IMR-90 (cell line): ENCODE data around the gene SGPL1. TPM values are rescaled to one million over a fixed set of nuclear protein-coding genes. Genes with fewer than 3 reads are reported as not detected.
A peak's percentile ranks its signal among the peaks of the same experiment; 100 is the strongest.

Experiments used
- ATAC-seq: fragments of 200-7000 bp; cut with Tn5 transposase; 2 replicates; pipeline ENCODE4 v1.9.1; 2020; ENCODE audit warnings: low read depth, mild to moderate bottlenecking, moderate library complexity
- BruUV-seq: library from RNA; stranded (reverse); fragments of 400-500 nt; replicated peaks from 2 replicates; lab custom pipeline; 2021; lab: Mats Ljungman, UMichigan
- CTCF ChIA-PET: fragments of 300-600 bp; formaldehyde crosslinking; extraction: SDS; loops from one replicate; lab custom pipeline; 2021; ENCODE audit warnings: antibody characterized with exemption; lab: Yijun Ruan, JAX
- POLR2A ChIA-PET: fragments of 300-600 bp; sonication (Branson Sonifier 250); formaldehyde crosslinking; loops from one replicate; lab custom pipeline; 2022; ENCODE audit warnings: antibody characterized with exemption; ENCODE audit not compliant: unreplicated experiment; lab: Charles Lee
- DNase-seq: peaks from one replicate; pipeline ENCODE4 v3.0.0; 2013
- H2AFZ ChIP-seq: replicated peaks from 2 replicates; pipeline ENCODE3; 2013; ENCODE audit warnings: low read length, mild to moderate bottlenecking; ENCODE audit not compliant: poor library complexity
- H2AK5ac ChIP-seq: 2 replicates; pipeline ENCODE4 v1.6.1; 2013; ENCODE audit warnings: low read depth, low read length, inconsistent platforms
- H2AK9ac ChIP-seq: replicated peaks from 2 replicates; pipeline ENCODE3; 2013; ENCODE audit warnings: mild to moderate bottlenecking, low read depth, low read length, moderate library complexity; ENCODE audit not compliant: poor library complexity
- H2BK120ac ChIP-seq: 2 replicates; pipeline ENCODE4 v1.6.1; 2013; ENCODE audit warnings: low read depth, low read length, inconsistent platforms
- H2BK15ac ChIP-seq: 3 replicates; pipeline ENCODE4 v1.6.1; 2013; ENCODE audit warnings: low read depth, low read length, inconsistent platforms
- H2BK20ac ChIP-seq: 2 replicates; pipeline ENCODE4 v1.6.1; 2013; ENCODE audit warnings: low read depth, mild to moderate bottlenecking, inconsistent platforms, low read length, moderate library complexity
- H2BK5ac ChIP-seq: 2 replicates; pipeline ENCODE4 v1.6.1; 2013; ENCODE audit warnings: mild to moderate bottlenecking, low read depth, low read length, inconsistent platforms; ENCODE audit not compliant: poor library complexity, severe bottlenecking
- H3K14ac ChIP-seq: replicated peaks from 2 replicates; pipeline ENCODE4 v1.6.1; 2013; ENCODE audit warnings: low read depth, low read length, inconsistent platforms
- H3K18ac ChIP-seq: 2 replicates; pipeline ENCODE4 v1.6.1; 2013; ENCODE audit warnings: low read depth, low read length, control low read depth
- H3K23ac ChIP-seq: 2 replicates; pipeline ENCODE4 v1.6.1; 2013; ENCODE audit warnings: low read depth, low read length, inconsistent platforms
- H3K27ac ChIP-seq: 2 replicates; pipeline ENCODE4 v1.5.1; 2013; ENCODE audit warnings: mild to moderate bottlenecking, control low read depth, low read length; ENCODE audit not compliant: insufficient read depth
- H3K27me3 ChIP-seq: 2 replicates; pipeline ENCODE4 v1.6.1; 2013; ENCODE audit warnings: low read length; ENCODE audit not compliant: control insufficient read depth, insufficient read depth
- H3K36me3 ChIP-seq: 2 replicates; pipeline ENCODE4 v1.6.1; 2013; ENCODE audit warnings: low read length, mixed read lengths; ENCODE audit not compliant: control insufficient read depth, insufficient read depth
- H3K4ac ChIP-seq: 2 replicates; pipeline ENCODE4 v1.6.1; 2013; ENCODE audit warnings: low read depth, low read length, inconsistent platforms
- H3K4me1 ChIP-seq: 2 replicates; pipeline ENCODE4 v1.6.1; 2013; ENCODE audit warnings: low read length, mixed read lengths; ENCODE audit not compliant: control insufficient read depth, insufficient read depth
- H3K4me2 ChIP-seq: 2 replicates; pipeline ENCODE4 v1.6.1; 2013; ENCODE audit warnings: low read depth, mild to moderate bottlenecking, control low read depth, low read length, moderate library complexity
- H3K4me3 ChIP-seq: 2 replicates; pipeline ENCODE4 v1.5.1; 2013; ENCODE audit warnings: low read depth, mild to moderate bottlenecking, control low read depth, low read length, moderate library complexity; ENCODE audit not compliant: insufficient read depth
- H3K56ac ChIP-seq: 2 replicates; pipeline ENCODE4 v1.6.1; 2013; ENCODE audit warnings: low read length, inconsistent platforms; ENCODE audit not compliant: insufficient read depth; ENCODE audit errors: extremely low read depth
- H3K79me1 ChIP-seq, 2 experiments: 2 replicates each; pipeline ENCODE4 v1.6.1; 2013; ENCODE audit warnings: low read length in 2 of 2, inconsistent platforms in 1 of 2, low read depth in 1 of 2
- H3K9ac ChIP-seq: 2 replicates; pipeline ENCODE4 v1.6.1; 2013; ENCODE audit warnings: low read depth, low read length, control low read depth
- H3K9me1 ChIP-seq: 2 replicates; pipeline ENCODE4 v1.6.1; 2013; ENCODE audit warnings: low read length, inconsistent platforms; ENCODE audit not compliant: insufficient read depth
- H3K9me3 ChIP-seq: 2 replicates; pipeline ENCODE4 v1.6.1; 2013; ENCODE audit warnings: low read length; ENCODE audit not compliant: control insufficient read depth, insufficient read depth
- H4K20me1 ChIP-seq: 2 replicates; pipeline ENCODE4 v1.6.1; 2013; ENCODE audit warnings: low read length, inconsistent platforms; ENCODE audit not compliant: insufficient read depth
- H4K5ac ChIP-seq: 2 replicates; pipeline ENCODE4 v1.6.1; 2013; ENCODE audit warnings: mild to moderate bottlenecking, low read depth, low read length, control low read depth
- H4K8ac ChIP-seq, 2 experiments: 2 replicates each; pipeline ENCODE4 v1.6.1; 2013; ENCODE audit warnings: low read depth in 2 of 2, low read length in 2 of 2, control low read depth in 1 of 2, inconsistent platforms in 1 of 2
- H4K91ac ChIP-seq: 2 replicates; pipeline ENCODE4 v1.6.1; 2013; ENCODE audit warnings: low read depth, low read length, inconsistent platforms; ENCODE audit not compliant: insufficient read depth
- CTCF ChIP-seq: conservative IDR thresholded peaks from 2 replicates; pipeline ENCODE4 v1.5.1; 2012; ENCODE audit warnings: mild to moderate bottlenecking, low read depth, low read length, improper control_type of control experiment
- ELK1 ChIP-seq: fragments of 150-350 bp; IDR thresholded peaks from 2 replicates; pipeline ENCODE4 v1.6.1; 2016; ENCODE audit warnings: low read depth, mild to moderate bottlenecking, low read length, moderate library complexity, borderline replicate concordance
- MAZ ChIP-seq: IDR thresholded peaks from 2 replicates; pipeline ENCODE4 v1.6.1; 2012; ENCODE audit warnings: low read depth, mild to moderate bottlenecking, low read length, improper control_type of control experiment, moderate library complexity, borderline replicate concordance
- POLR2A ChIP-seq: IDR thresholded peaks from 2 replicates; pipeline ENCODE4 v1.6.1; 2012; ENCODE audit warnings: mild to moderate bottlenecking, low read depth, low read length
- RAD21 ChIP-seq: IDR thresholded peaks from 2 replicates; pipeline ENCODE4 v1.6.1; 2012; ENCODE audit warnings: low read length, improper control_type of control experiment
- WGBS, 2 experiments: methylation state at CpG; one replicate each; pipeline versions ENCODE4 v1.1.5 to v1.1.7; 2013; ENCODE audit warnings: missing lambda C conversion rate in 2 of 2; ENCODE audit not compliant: insufficient read length in 1 of 2; ENCODE audit errors: extremely low coverage in 2 of 2; 5-methylcytosine and 5-hydroxymethylcytosine counted together
- dilution Hi-C: fragments of 300-500 bp; cut with HindIII; formaldehyde crosslinking; loops from one replicate; pipeline ENCODE4 v1.14.3; 2018; ENCODE audit warnings: low sequenced_read_pairs; ENCODE audit not compliant: unreplicated experiment
- in situ Hi-C: fragments of 300-500 bp; cut with MboI; formaldehyde crosslinking; loops from 3 replicates; pipeline ENCODE4 v1.14.3; 2019; ENCODE audit warnings: low sequenced_read_pairs, inconsistent platforms, mixed read lengths
- intact Hi-C: fragments of 100-400 bp; cut with micrococcal nuclease; formaldehyde crosslinking; loops from 2 replicates; pipeline ENCODE4 v1.10.0; 2022
- polyA plus RNA-seq, 3 experiments: library from polyadenylated mRNA; depleted of rRNA; stranded (reverse); fragments of >200 nt; gene quantifications; 2 replicates each; pipeline ENCODE4 v1.2.3, GENCODE V29; 2012; ENCODE audit warnings: low replicate concordance in 1 of 3
- total RNA-seq: library from RNA; depleted of rRNA; stranded (reverse); fragments of >200 nt; gene quantifications from 2 replicates; pipeline ENCODE4 v1.2.3, GENCODE V29; 2012

Gene SGPL1
- total and polyA plus RNA-seq, 2 of the 4 experiments (the other 2 are of a cell fraction), result 12.2 to 26.7 TPM

GRCh38 chr10:70773965-70774809, 41.6 kb upstream of the SGPL1 start:
- Histone ChIP-seq H3K9me1 (no peaks in the 10 kb centered on the region), H4K5ac (no peak overlapping the region), H3K56ac (no peak overlapping the region), H3K27me3 (peaks cover 30% of the 10 kb centered on the region), H2BK5ac (no peak overlapping the region), H3K4me3 (no peak overlapping the region), H2AFZ (peak overlapping the region; percentile 43), H3K14ac (no peak overlapping the region), H2BK120ac (no peak overlapping the region), H2BK15ac (no peak overlapping the region), H3K36me3 (no peaks in the 10 kb centered on the region), H3K4me1 (no peaks in the 10 kb centered on the region), H2BK20ac (no peak overlapping the region), H3K9me3 (no peaks in the 10 kb centered on the region), H3K23ac (no peak overlapping the region), H2AK9ac (peak overlapping the region; percentile 31), H4K91ac (no peak overlapping the region), H3K79me1 (no peaks in the 10 kb centered on the region), H4K8ac (no peak overlapping the region), H3K4me2 (no peak overlapping the region), H3K9ac (no peak overlapping the region), H3K4ac (no peak overlapping the region), H3K27ac (no peak overlapping the region), H2AK5ac (no peak overlapping the region), H4K20me1 (no peaks in the 10 kb centered on the region), H3K18ac (no peak overlapping the region)
- ATAC-seq (no peak), DNase-seq (no peak)
- no TSS peak for BruUV-seq
- in situ Hi-C loops (no loop called here), intact Hi-C loops (no loop called here), dilution Hi-C loops (no loop called here)
- TF ChIP-seq RAD21, result no peak
- no peak for TF ChIP-seq CTCF
- no peak for TF ChIP-seq MAZ
- TF ChIP-seq ELK1, result no peak
- no peak for TF ChIP-seq POLR2A
- ChIA-PET POLR2A (no interaction called here), CTCF (no interaction called here)
- WGBS, 2 experiments, result 56% methylated on average over 5 of the region's 14 CpGs; no CpG with 5 or more reads in 1 of the 2 experiments
